OCI-LY3 (cell line): ENCODE measurements around the gene PVALB.

Experiments used
- CTCF ChIP-seq: fragments of 200-600, 300-600 bp; sonication (generic); IDR thresholded peaks from 2 replicates; pipeline ENCODE4 v1.5.1; 2014; ENCODE audit warnings: antibody characterized with exemption, low read length, low read depth
- EZH2phosphoT487 ChIP-seq: fragments of 200-600 bp; shearing (Covaris generic); IDR thresholded peaks from 2 replicates; pipeline ENCODE4 v1.6.1; 2018; ENCODE audit warnings: antibody characterized with exemption, mixed run types, low read depth

- TF ChIP-seq EZH2phosphoT487 (no peak), CTCF (peak; percentile 100)
Measured at GRCh38 chr22:36856121-36856791, 39.4 kb upstream of the PVALB start.
